ENCODE measurements around the gene CACNA2D4. TPM values are rescaled to one million over a fixed set of nuclear protein-coding genes. Genes with fewer than 3 reads are reported as not detected.

CACNA2D4 gene
- total RNA-seq, 3 donors from 2014 or later: 3.9 to 9.3 (median 4.8) TPM

DNA sequence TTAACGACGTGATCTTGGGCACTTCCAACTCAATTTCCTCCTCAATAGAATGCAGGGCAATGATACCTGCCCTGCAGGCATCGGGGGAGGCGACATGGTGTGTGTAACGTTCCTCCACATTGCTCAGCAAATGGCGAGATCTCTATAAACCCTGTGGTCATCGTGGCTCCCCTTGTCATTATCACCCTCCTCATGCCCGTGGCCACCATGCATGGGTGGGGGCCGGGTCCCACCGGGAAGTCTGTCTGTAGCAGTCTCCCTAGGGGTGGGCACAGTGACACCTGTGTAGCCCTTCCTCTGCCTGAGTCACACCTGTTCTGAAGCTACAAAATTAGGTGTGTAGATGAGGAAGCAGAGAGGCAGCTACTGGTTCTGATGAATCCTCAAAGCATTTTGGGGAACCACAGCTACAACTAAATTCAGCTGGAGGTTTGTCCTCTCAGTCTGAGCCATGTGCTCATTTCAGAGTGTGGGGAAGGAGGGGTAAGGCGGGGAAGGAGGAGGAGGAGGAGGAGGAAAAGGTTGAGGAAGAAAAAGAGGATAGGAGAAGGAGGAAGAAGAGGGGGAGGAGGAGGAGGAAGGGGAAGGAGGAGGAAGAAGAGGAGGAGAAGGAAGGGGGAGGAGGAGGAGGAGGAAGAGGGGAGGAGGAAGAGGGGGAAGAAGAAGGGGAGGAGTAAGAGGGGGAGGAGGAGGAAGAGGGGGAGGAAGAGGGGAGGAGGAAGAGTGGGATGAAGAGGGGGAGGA is 11.0 kb upstream of the CACNA2D4 start:
- no peak for DNase-seq
- Histone ChIP-seq H3K4me3 (no peak overlapping the region), H3K36me3 (ENCODE audit: low read depth) (no peaks in the 10 kb centered on the region), H3K9me3 (no peaks in the 10 kb centered on the region), H3K4me1 (ENCODE audit: low read depth) (peaks cover 12% of the 10 kb centered on the region)
- ATAC-seq: no peak
- intact Hi-C loops (cut with DNase I, micrococcal nuclease): no loop called here
- TF ChIP-seq, protein P1, sequence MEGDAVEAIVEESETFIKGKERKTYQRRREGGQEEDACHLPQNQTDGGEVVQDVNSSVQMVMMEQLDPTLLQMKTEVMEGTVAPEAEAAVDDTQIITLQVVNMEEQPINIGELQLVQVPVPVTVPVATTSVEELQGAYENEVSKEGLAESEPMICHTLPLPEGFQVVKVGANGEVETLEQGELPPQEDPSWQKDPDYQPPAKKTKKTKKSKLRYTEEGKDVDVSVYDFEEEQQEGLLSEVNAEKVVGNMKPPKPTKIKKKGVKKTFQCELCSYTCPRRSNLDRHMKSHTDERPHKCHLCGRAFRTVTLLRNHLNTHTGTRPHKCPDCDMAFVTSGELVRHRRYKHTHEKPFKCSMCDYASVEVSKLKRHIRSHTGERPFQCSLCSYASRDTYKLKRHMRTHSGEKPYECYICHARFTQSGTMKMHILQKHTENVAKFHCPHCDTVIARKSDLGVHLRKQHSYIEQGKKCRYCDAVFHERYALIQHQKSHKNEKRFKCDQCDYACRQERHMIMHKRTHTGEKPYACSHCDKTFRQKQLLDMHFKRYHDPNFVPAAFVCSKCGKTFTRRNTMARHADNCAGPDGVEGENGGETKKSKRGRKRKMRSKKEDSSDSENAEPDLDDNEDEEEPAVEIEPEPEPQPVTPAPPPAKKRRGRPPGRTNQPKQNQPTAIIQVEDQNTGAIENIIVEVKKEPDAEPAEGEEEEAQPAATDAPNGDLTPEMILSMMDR (IDR thresholded peaks at IDR 0.05): no peak

DNA sequence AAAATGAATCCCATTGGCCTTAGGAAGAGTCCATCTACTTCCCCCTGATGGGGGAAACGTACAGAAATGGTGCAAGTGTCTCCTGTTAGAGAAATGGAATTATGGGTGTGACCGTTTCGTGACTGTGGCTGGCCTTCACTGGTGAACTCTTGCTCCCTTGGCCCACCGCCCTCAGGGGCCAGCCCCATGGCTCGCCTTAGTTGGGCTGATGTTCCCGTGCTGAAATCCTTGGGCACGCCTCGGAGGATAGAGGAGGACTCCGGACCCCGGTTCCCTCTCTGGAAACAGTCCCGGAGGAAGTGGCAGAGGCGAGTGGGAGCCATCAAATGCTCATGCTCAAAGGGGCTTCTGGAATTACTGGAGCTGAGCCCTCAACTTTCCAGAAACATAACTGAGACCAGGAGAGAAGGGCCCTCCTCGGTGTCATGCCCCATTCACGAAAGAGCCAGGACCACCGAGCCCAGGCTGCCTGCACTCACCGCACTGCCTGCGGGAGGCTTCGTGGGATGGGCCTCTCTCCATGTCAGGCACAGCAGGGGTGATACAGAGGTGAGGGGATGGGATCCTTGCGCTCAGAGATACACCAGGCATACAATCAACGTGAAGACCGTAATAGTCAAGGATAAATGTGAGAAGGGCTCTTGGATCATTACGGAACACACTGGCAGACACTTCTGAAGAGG is 10.1 kb upstream of the CACNA2D4 start:
- Histone ChIP-seq H3K4me3 (no peak overlapping the region), H3K4me1 (ENCODE audit: low read depth) (peaks cover 12% of the 10 kb centered on the region), H3K9me3 (no peaks in the 10 kb centered on the region), H3K36me3 (ENCODE audit: low read depth) (no peaks in the 10 kb centered on the region)
- TF ChIP-seq, protein P1 (IDR thresholded peaks at IDR 0.05): no peak
- intact Hi-C loops (cut with DNase I, micrococcal nuclease): no loop called here
- DNase-seq (no peak), ATAC-seq (no peak)

DNA sequence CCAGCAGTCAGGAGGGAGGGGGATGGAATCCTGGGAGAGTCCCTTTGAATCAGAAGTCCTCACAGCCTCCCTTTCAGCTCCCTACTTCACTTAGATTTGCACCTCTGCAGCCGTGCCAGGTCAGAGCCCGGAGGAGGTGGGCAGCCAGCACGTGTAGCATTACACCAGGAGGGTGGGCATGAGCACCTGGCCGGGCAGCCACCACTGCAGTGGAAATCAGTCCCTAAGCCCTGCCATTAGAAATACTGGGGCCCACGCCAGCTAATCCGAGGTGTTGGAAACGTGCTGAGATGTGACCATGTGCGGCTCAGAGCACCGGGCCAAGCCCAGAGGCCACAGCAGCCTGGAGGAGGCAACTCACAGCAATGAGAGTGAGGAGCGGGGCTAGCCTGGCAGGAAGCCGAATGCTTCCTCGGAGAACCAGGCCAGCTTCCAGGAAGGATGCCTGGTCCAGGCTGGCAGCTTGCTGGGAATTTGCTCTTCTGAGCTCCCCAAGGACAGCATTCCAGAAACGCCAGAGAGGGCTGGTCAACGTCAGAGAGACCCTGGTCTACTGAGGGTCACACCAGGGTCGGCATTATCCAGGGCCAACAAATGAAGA is 9.4 kb upstream of the CACNA2D4 start:
- no peak for ATAC-seq
- Histone ChIP-seq H3K4me3 (no peak overlapping the region), H3K4me1 (ENCODE audit: low read depth) (peaks cover 12% of the 10 kb centered on the region), H3K9me3 (no peaks in the 10 kb centered on the region), H3K36me3 (ENCODE audit: low read depth) (no peaks in the 10 kb centered on the region)
- DNase-seq: no peak
- TF ChIP-seq, protein P1 (IDR thresholded peaks at IDR 0.05): no peak
- intact Hi-C loops (cut with DNase I, micrococcal nuclease): no loop called here

DNA sequence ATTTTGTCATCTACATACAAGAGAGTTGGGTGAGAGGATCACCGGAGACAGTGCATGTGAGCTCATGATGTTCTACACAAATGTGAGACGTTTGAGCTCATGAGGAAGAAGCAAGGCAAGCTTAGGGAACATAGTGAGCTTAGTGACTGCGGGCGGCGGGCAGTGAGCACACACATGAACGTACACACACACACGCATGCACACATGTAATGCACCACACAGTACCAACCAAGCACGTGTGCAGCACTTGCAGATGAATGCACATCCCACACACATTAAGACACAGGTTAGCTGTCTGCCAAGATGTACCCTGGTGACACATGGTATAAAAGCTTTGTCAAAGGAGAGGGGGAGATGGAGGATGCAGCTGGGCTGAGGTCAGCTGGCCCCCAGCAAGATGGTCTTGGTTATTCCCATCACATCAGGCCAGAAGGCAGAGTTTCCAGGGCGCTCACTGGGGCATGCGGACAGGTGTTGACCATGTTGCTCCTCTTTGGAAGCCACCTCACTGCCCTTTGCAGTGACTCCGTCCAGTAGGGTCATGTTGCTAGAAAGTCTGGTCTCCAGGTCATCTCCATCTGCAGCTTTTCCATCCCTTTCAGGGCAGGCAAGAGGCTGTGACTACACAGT is 8.7 kb upstream of the CACNA2D4 start:
- no peaks in the 10 kb centered on the region for H3K36me3 ChIP-seq (ENCODE audit: low read depth)
- no peak overlapping the region for H3K4me3 ChIP-seq
- ATAC-seq (no peak), DNase-seq (no peak)
- no peaks in the 10 kb centered on the region for H3K9me3 ChIP-seq
- TF ChIP-seq, protein P1 (IDR thresholded peaks at IDR 0.05): no peak
- peaks cover 5% of the 10 kb centered on the region for H3K4me1 ChIP-seq (ENCODE audit: low read depth)
- intact Hi-C loops (cut with DNase I, micrococcal nuclease): no loop called here

DNA sequence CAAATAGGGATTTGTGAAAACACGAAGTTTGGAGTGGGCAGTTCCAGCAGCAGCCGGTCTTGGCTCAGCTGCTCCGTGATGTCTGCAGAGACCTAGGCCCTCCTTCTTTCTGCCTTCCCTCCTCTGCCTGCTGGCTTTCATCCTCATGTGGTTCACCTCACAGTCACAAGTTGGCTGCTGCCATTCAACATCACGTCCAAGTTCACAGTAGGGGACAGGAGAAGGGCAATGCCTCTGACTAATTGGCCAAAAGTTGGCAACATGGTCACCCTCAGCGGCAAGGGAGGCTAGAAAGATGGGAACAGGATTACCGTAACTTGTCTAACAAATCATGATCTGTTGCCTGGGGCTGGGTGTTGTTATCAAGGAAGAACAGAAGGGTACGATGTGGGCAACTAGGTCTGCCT is 7.8 kb upstream of the CACNA2D4 start:
- H3K36me3 ChIP-seq (ENCODE audit: low read depth): no peaks in the 10 kb centered on the region
- H3K4me1 ChIP-seq (ENCODE audit: low read depth): no peaks in the 10 kb centered on the region
- DNase-seq: no peak
- intact Hi-C loops (cut with DNase I, micrococcal nuclease): no loop called here
- no peaks in the 10 kb centered on the region for H3K9me3 ChIP-seq
- H3K4me3 ChIP-seq: no peak overlapping the region
- TF ChIP-seq, protein P1 (IDR thresholded peaks at IDR 0.05): no peak
- ATAC-seq: no peak
